NT2/D1 (cell line): ENCODE results near the gene CDC14A.
A peak's percentile ranks its signal among the peaks of the same experiment; 100 is the strongest.

ENCODE experiments used
- SUZ12 ChIP-seq: IDR thresholded peaks from 2 replicates; pipeline ENCODE4 v1.6.1; 2011; ENCODE audit not compliant: insufficient read length, insufficient read depth; ENCODE audit errors: extremely low read depth
- YY1 ChIP-seq: IDR thresholded peaks from 2 replicates; pipeline ENCODE4 v1.6.1; 2011; ENCODE audit not compliant: insufficient read length, insufficient read depth
- ZNF274 ChIP-seq: IDR thresholded peaks from 2 replicates; pipeline ENCODE4 v1.6.1; 2011; ENCODE audit warnings: mild to moderate bottlenecking, low read depth, low read length

- TF ChIP-seq YY1 (no peak), ZNF274 (no peak), SUZ12 (peak; percentile 26)
These were observed 186.9 kb downstream of the CDC14A start for GRCh38 chr1:100538913-100539835.
